HCT116 (cell line): Measurements from ENCODE around the gene SLC30A3. TPM values are rescaled to one million over a fixed set of nuclear protein-coding genes. Genes with fewer than 3 reads are reported as not detected.
"Not testable (repeated sequence)": the region's sequence is repeated elsewhere in the genome, so short reads cannot be mapped to it uniquely, and the experiment has no call there.

Experiments
- ATAC-seq: fragments of 200-7000 bp; cut with Tn5 transposase; 2 replicates; pipeline ENCODE4 v1.9.1; 2020; ENCODE audit warnings: mild to moderate bottlenecking, moderate library complexity
- BruUV-seq: library from RNA; stranded (reverse); fragments of 400-500 nt; replicated peaks from 2 replicates; lab custom pipeline; 2021; lab: Mats Ljungman, UMichigan
- CTCF ChIA-PET: fragments of 300-600 bp; sonication (Branson Sonifier 250); formaldehyde crosslinking; loops from one replicate; lab custom pipeline; 2021; ENCODE audit warnings: antibody characterized with exemption; lab: Charles Lee
- POLR2A ChIA-PET: fragments of 300-600, 350-600 bp; sonication (Branson Sonifier 250); formaldehyde crosslinking; loops from one replicate; lab custom pipeline; 2021; ENCODE audit warnings: antibody characterized with exemption; lab: Charles Lee
- RAD21 ChIA-PET, 2 experiments: fragments of 300-600 bp; sonication (Branson Sonifier 250); formaldehyde crosslinking; loops; one replicate each; lab custom pipeline; 2023; ENCODE audit warnings: low total read pairs in 2 of 2; ENCODE audit not compliant: uncharacterized antibody in 2 of 2, unreplicated experiment in 2 of 2, low non-redundant PET in 1 of 2; lab: Charles Lee
- DNase-seq: peaks from one replicate; pipeline ENCODE4 v3.0.0-alpha.2; 2010; ENCODE audit warnings: low read depth, low spot score
- H2AFZ ChIP-seq: fragments of 200-600 bp; shearing (Covaris generic), sonication (generic); 2 replicates; pipeline ENCODE4 v1.6.1; 2017; ENCODE audit warnings: low read depth, mixed run types, mixed read lengths, antibody characterized with exemption, low read length; ENCODE audit not compliant: poor library complexity, severe bottlenecking
- H3K27ac ChIP-seq: 2 replicates; pipeline ENCODE4 v1.5.1; 2012; ENCODE audit warnings: low read depth, low read length
- H3K27me3 ChIP-seq: fragments of 200-600 bp; sonication (generic); 2 replicates; pipeline ENCODE4 v1.6.1; 2016; ENCODE audit warnings: mixed run types, low read length, mixed read lengths; ENCODE audit not compliant: insufficient read depth
- H3K36me3 ChIP-seq, 2 experiments: fragments of 200-500 bp in 1 of 2; fragments of 200-600 bp in 1 of 2; sonication (Bioruptor generic) in 1 of 2; sonication (generic) in 1 of 2; 2 replicates each; pipeline versions ENCODE4 v1.5.1 to v1.6.1; 2014 to 2016; ENCODE audit warnings: low read length in 2 of 2, inconsistent platforms in 1 of 2, mixed read lengths in 1 of 2, mixed run types in 1 of 2; ENCODE audit not compliant: insufficient read depth in 2 of 2, control insufficient read depth in 1 of 2
- H3K4me1 ChIP-seq, 2 experiments: fragments of 200-600 bp in 1 of 2; sonication (generic) in 1 of 2; 2 replicates each; pipeline versions ENCODE4 v1.5.1 to v1.6.1; 2012 to 2017; ENCODE audit warnings: low read length in 2 of 2, inconsistent platforms in 1 of 2, mild to moderate bottlenecking in 1 of 2, mixed read lengths in 1 of 2, mixed run types in 1 of 2, moderate library complexity in 1 of 2; ENCODE audit not compliant: insufficient read depth in 2 of 2, control insufficient read depth in 1 of 2
- H3K4me2 ChIP-seq: fragments of 200-600 bp; sonication (generic); 2 replicates; pipeline ENCODE4 v1.6.1; 2017; ENCODE audit warnings: mixed run types, low read length, mixed read lengths
- H3K4me3 ChIP-seq, 2 experiments: fragments of 200-600 bp in 1 of 2; sonication (generic) in 1 of 2; replicated peaks in 1 of 2; 2 replicates each; pipeline ENCODE4 v1.5.1; 2011 to 2016; ENCODE audit warnings: low read length in 2 of 2, control low read depth in 1 of 2, low read depth in 1 of 2, mild to moderate bottlenecking in 1 of 2, mixed read lengths in 1 of 2, mixed run types in 1 of 2
- H3K79me2 ChIP-seq: fragments of 200-600 bp; sonication (generic); 2 replicates; pipeline ENCODE4 v1.6.1; 2017; ENCODE audit warnings: mild to moderate bottlenecking, mixed run types, low read length, moderate library complexity, mixed read lengths; ENCODE audit not compliant: insufficient read depth
- H3K9ac ChIP-seq: fragments of 200-600 bp; sonication (generic); 2 replicates; pipeline ENCODE4 v1.6.1; 2016; ENCODE audit warnings: low read length, mixed read lengths
- H3K9me2 ChIP-seq: fragments of 200-600 bp; sonication (generic), shearing (Covaris generic); 2 replicates; pipeline ENCODE4 v1.6.1; 2017; ENCODE audit warnings: mixed run types, mild to moderate bottlenecking, moderate library complexity; ENCODE audit not compliant: insufficient read depth
- H3K9me3 ChIP-seq, 2 experiments: fragments of 200-500 bp in 1 of 2; fragments of 200-600 bp in 1 of 2; sonication (Bioruptor generic) in 1 of 2; sonication (generic) in 1 of 2; 2 replicates each; pipeline ENCODE4 v1.6.1; 2014 to 2017; ENCODE audit warnings: low read length in 2 of 2, mixed read lengths in 2 of 2, inconsistent platforms in 1 of 2, low read depth in 1 of 2, mild to moderate bottlenecking in 1 of 2, mixed run types in 1 of 2, moderate library complexity in 1 of 2; ENCODE audit not compliant: control insufficient read depth in 1 of 2, insufficient read depth in 1 of 2
- H4K20me1 ChIP-seq: fragments of 200-600 bp; sonication (generic), shearing (Covaris generic); 2 replicates; pipeline ENCODE4 v1.6.1; 2017; ENCODE audit warnings: mixed run types, mild to moderate bottlenecking, moderate library complexity; ENCODE audit not compliant: insufficient read depth
- CTCF ChIP-seq, 3 experiments: fragments of 200-600 bp in 1 of 3; sonication (generic) in 1 of 3; IDR thresholded peaks in 2 of 3; conservative IDR thresholded peaks in 1 of 3; 2 replicates each; pipeline ENCODE4 v1.5.1; 2012 to 2017; ENCODE audit warnings: low read depth in 2 of 3, low read length in 2 of 3, antibody characterized with exemption in 1 of 3, borderline replicate concordance in 1 of 3, control low read depth in 1 of 3, mild to moderate bottlenecking in 1 of 3, mixed read lengths in 1 of 3, mixed run types in 1 of 3, moderate library complexity in 1 of 3; ENCODE audit not compliant: insufficient read depth in 1 of 3
- EZH2phosphoT487 ChIP-seq: fragments of 200-600 bp; IDR thresholded peaks from 2 replicates; pipeline ENCODE4 v1.6.1; 2018; ENCODE audit warnings: antibody characterized with exemption, borderline replicate concordance
- FOSL1 ChIP-seq: IDR thresholded peaks from 2 replicates; pipeline ENCODE4 v1.6.1; 2012; ENCODE audit warnings: low read depth
- MAX ChIP-seq: IDR thresholded peaks from 2 replicates; pipeline ENCODE4 v1.6.1; 2012
- POLR2A ChIP-seq: IDR thresholded peaks from 2 replicates; pipeline ENCODE4 v1.7.0; 2011; ENCODE audit warnings: borderline replicate concordance; ENCODE audit not compliant: insufficient read depth, insufficient read length; ENCODE audit errors: extremely low read depth
- SP1 ChIP-seq: IDR thresholded peaks from 2 replicates; pipeline ENCODE4 v1.6.1; 2012; ENCODE audit warnings: low read depth
- SRF ChIP-seq: IDR thresholded peaks from 2 replicates; pipeline ENCODE4 v1.6.1; 2012; ENCODE audit warnings: low read depth
- ZBTB33 ChIP-seq: IDR thresholded peaks from 2 replicates; pipeline ENCODE4 v1.6.1; 2011; ENCODE audit warnings: mild to moderate bottlenecking, low read length, moderate library complexity; ENCODE audit not compliant: insufficient replicate concordance; ENCODE audit errors: extremely low read depth
- ZFX ChIP-seq: fragments of 450-650 bp; IDR thresholded peaks from 2 replicates; pipeline ENCODE4 v1.6.1; 2017
- intact Hi-C: fragments of 100-400 bp; cut with micrococcal nuclease; formaldehyde crosslinking; loops from 2 replicates; pipeline ENCODE4 v1.10.0; 2022
- total RNA-seq: library from RNA; stranded (reverse); gene quantifications from one replicate; pipeline ENCODE4 v1.2.1, GENCODE V29; 2021; ENCODE audit not compliant: unreplicated experiment
- TF ChIP-seq, protein P1 (sequence below): IDR thresholded peaks from 2 replicates; pipeline ENCODE4 v1.6.1; 2012

The SLC30A3 gene
- total RNA-seq, 1 experiment from 2014 or later, result 20.5 TPM

- TF ChIP-seq ZBTB33, result no peak
- TF ChIP-seq ZFX, result no peak
- TF ChIP-seq, protein P1, sequence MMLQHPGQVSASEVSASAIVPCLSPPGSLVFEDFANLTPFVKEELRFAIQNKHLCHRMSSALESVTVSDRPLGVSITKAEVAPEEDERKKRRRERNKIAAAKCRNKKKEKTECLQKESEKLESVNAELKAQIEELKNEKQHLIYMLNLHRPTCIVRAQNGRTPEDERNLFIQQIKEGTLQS, result no peak
- TF ChIP-seq FOSL1, result no peak
- TF ChIP-seq POLR2A, result no peak
- no peak for TF ChIP-seq MAX
- TF ChIP-seq EZH2phosphoT487, result no peak
- peak; percentile 73 to 93 (median 81) for TF ChIP-seq CTCF (IDR thresholded peaks at IDR 0.05 in 2 of 3, conservative IDR thresholded peaks at IDR 0.05 in 1 of 3; ENCODE audit: borderline replicate concordance in 1 of 3, insufficient read depth in 1 of 3, low read depth in 2 of 3, low read length in 2 of 3)
- no peak for TF ChIP-seq SP1
- TF ChIP-seq SRF, result no peak
Observed at GRCh38 chr2:27303093-27304025, 40.5 kb upstream of the SLC30A3 start (continued).

DNA sequence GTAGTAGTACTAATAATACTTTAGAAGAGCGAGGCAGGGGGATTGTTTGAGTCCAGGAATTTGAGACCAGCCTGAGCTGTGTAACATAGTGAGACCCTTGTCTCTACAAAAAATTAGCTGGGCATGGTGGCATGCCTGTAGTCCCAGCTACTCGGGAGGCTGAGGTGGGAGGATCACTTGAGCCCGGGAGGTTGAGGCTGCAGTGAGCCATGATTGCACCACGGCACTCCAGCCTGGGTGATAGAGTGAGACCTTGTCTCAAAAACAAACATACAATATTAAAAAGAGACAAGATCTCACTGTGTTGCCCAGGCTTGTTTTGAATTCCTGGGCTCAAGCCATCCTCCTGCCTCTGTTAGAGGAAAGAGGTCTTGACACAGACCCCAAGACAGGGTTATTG is 37.8 kb upstream of the SLC30A3 start:
- BruUV-seq, H3K4me3 ChIP-seq, H3K36me3 ChIP-seq, H3K9ac ChIP-seq, H3K27me3 ChIP-seq, H2AFZ ChIP-seq, RAD21 ChIA-PET, H3K9me3 ChIP-seq, H3K79me2 ChIP-seq, DNase-seq, POLR2A ChIA-PET, H3K4me2 ChIP-seq, ATAC-seq, H3K9me2 ChIP-seq, H4K20me1 ChIP-seq, H3K4me1 ChIP-seq, H3K27ac ChIP-seq: not testable (repeated sequence)
- intact Hi-C loops, result loop anchor here (5.0 kb wide), 1 partner anchor 33 kb away; no protein-coding TSS in a partner anchor
- CTCF ChIA-PET, result interaction anchor here (3.5 kb wide), 1 partner anchor 21 kb away, joined by 19 read pairs; no protein-coding TSS in a partner anchor
